GM21381 (cell line): ENCODE measurements around the gene TGFBRAP1.
"Not testable (repeated sequence)": the region's sequence is repeated elsewhere in the genome, so short reads cannot be mapped to it uniquely, and the experiment has no call there.

Experiments
- ATAC-seq: cut with Tn5 transposase; IDR thresholded peaks from one replicate; pipeline ENCODE4 v1.9.1; 2021; ENCODE audit warnings: mild to moderate bottlenecking, moderate library complexity; ENCODE audit not compliant: unreplicated experiment

Gene TGFBRAP1

DNA sequence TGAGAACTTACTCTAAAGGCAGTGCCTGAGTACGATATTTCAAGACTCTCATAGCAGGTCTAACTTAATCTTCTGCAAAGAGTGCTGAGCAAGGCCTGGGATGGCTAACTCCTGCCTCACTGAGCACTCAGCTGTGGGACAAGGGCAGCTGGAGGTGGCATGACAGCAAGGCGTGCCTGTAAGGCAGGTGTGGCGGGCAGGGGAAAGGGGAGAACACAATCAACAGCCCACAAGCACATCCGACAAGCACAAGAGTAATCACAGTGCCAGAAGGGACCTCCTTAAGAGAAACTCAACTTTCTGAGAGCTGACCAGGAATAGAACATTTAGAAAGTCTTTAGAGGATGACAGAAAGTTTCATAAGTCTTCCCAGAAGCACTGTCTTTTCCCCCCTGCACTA, 46.0 kb downstream of the TGFBRAP1 start:
- ATAC-seq, result no peak

DNA sequence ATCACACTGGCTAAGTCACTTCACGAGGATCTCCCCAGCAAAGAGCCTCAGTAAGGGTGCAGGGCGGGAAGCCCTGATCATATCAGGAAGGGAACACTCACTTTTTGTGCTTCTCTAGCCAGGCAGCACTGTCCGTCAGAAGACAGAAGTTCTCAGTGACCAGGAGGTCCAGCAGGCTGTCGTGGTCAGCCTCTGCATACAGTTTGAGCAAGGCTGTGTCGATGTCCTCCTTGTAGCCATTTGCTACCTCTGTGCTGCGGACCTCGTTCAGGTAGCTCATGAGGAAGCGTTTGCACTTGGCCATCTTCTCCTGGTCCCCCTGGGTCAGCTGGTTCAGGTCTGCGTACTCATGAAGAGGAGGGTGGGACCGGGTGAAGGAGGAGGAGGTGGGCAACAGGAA, 49.3 kb downstream of the TGFBRAP1 start:
- no peak for ATAC-seq

DNA sequence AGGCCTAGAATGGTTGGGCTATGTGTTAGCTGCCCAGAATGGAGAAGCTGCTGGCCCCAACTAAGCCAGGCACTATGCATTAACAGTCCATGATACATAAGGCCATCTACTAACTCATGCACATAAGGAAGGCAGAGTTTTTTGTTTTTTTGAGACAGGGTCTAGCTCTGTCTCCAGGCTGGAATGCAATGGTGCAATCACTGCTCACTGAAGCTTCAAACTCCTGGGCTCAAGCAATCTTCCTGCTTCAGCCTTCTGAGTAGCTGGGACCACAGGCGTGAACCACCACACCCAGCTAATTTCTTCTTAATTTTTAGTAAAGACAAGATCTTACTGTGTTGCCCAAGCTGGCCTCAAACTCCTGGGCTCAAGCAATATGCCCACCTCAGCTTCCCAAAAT, 50.4 kb downstream of the TGFBRAP1 start:
- no peak for ATAC-seq

DNA sequence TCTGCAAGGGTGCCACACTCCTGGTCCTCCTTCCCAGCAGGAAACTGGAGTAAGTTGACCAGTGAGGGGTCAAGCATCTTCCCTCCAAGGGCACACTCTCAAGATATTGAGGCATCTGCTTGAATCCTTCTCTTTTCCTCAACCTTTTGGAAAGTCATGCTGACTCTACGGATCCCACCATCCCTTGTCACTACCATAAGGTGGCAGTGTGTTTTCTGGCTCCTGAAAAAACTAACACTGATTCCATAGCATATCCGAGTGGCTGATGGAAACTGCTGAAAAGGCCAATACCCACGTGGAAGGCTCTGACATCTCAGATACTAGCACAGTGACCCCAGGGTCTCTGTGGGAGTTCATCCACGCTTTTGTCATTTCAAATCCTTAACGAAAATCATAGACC, 50.9 kb downstream of the TGFBRAP1 start:
- ATAC-seq, result no peak

DNA sequence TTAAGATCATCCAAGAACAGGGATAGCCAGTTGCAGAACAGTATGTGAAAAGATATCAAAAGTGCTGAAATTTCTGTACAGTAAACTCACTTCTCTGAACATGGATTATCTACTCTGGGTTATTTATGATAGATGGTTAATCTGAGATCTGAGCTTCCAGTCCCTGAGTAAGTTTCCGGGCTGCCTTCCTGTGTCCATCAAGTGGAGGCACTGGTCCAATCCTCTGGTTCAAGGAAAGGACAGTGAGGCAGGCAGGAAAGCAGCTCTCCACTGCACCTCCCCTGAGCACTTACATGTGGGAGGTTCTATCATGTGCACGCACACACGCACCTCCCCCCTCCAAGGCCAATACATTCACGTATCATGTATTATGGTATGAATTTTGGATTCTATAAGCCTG, 55.5 kb downstream of the TGFBRAP1 start:
- ATAC-seq, result no peak

DNA sequence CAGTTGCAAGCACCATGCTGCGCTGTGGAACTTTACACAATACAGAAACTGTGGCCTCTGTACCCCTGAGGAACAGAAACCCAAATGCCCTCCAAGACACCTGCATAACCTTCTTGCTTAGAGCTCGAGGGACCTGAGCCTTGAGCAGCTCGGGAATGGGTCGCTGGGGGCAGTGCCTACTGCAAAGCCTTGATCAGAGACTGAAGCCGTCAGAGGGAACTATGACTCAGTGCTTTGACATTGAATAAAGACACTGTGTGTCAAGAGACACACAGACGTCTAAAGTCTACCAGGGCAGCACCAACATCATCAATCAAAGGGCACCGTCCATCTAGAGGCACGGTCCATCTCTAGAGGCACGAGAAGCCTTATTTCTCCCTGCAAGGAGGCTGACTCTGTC, 57.4 kb downstream of the TGFBRAP1 start:
- no peak for ATAC-seq

DNA sequence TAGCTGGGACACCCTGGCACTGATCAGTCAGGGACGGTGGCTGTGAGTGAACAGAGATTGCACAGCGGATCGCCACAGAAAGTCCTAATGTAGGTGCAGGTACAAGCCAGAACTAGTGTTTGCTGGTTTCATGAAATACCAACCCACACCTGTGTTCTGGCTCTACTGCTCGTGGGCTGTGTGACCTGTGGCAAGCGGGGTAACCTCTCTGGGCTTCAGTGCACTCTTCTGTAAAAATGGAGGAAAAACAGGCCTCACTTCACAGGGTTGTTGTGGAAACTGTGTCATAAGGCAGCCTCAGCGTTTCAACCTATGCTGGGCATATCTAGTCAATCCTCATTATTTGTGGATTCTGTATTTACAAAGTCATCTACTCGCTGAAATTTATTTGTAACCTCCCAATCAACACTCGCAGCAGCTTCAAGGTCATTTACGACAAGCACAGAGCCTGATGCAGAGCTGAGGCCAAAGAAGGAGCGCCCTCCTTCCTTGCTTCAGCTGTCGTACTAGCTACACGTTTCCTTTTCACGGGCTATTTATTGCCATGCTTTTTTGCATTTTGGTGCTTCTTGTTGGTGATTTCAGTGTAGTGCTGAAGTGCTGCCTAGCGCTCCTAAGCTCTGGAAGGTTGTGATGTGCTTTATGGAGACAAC, 58.0 kb downstream of the TGFBRAP1 start:
- ATAC-seq, result no peak

DNA sequence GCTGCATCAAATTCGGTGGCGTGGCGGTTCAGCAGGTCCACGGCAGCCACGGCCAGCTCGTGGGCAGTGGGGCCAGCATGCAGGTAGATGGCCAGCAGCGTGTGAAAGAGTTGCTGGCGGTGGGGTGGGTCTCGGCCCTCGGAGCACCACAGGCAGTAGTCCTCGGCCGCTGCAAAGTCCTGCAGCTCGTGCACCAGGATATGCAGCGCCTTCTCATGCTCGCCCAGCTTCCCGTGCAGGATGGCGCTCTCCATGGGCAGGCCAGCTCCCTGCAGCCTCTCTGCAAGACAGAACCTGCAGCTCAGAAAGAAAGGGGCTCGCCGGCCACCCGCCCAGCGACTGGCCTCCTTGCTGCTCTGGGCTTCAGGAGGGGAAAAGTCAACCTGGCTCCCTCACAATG, 60.1 kb downstream of the TGFBRAP1 start:
- ATAC-seq, result no peak

DNA sequence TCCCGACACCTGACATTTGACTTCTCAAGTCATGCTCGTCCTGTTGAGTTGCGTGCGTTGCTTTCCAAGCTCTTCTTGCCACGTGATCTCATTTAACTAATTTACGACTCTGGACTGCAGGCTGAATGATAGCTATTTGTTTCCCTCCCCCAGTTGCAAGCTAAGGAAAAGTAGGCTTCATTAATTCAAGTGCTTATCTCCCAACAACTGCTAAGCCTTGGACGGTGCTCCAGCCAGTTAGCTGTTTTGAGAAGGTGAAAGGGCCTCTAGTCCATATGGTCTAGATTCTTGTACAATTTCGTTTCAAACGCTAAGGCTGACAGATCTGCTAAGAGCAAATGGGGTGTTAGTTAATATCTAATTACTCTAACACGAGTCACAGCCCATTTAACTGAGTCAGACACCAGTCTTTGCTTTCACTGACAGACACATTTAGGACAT, 66.9 kb downstream of the TGFBRAP1 start:
- ATAC-seq, result no peak

DNA sequence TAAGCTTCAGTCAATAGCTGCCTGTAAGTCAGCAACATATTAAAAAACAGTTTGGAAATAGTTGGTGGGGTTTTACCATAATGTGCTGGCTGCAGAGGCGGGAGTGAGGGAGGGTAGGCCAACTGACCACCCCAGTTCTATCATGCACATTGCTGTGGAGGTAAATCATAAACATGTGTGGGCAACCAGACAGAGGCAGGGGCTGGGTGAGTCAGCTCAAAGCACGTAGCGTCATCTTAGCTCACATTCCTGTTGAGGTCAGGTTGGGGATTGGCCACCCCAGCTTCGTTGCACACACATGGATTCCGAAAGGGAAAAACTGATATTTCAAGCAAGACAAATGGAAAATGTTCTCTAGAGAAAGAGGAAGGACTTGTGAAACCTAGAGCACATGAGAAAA, 68.5 kb downstream of the TGFBRAP1 start:
- no peak for ATAC-seq

DNA sequence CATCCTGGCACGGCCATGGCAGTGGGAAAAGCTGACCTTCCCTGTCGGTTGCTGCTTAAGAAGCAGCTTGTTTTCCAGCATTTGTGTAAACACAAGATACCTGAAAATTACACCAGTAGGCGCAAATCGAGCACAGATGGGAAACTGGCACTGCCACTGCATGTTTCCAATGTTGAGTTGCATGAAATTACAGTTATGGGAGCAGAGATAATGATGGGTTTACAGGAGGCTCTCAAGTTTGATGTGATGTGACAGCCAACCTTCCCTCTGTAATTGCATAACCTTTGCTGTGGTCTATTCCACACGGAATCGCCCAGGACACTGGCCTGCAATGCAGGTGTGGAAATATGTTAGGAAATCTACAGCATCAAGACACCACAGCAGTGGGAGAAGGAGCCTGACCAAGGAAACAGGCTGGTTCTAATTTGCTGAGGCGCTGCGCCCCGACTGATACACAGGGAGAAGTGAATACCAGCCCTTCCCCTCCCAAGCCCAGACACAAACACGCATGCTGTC, 70.6 kb downstream of the TGFBRAP1 start:
- ATAC-seq, result no peak

DNA sequence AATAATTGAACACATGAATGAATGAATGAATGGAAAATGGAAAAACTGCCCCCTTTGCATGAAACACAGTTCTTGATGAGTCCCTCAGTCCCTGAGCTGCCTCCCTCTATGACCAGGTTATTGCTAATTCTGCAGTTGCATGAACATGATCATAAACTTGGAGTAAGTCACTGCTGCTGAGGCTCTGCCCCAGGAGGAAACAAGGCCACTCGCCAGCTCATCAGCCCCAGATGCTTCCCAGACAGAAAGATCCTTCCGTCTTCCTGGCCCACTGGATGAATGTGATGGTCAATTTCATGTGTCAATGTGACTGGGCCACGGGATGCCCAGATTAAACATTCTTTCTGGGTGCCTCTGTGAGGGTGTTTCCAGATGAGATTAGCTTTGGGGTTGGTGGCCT, 71.6 kb downstream of the TGFBRAP1 start:
- ATAC-seq, result no peak

DNA sequence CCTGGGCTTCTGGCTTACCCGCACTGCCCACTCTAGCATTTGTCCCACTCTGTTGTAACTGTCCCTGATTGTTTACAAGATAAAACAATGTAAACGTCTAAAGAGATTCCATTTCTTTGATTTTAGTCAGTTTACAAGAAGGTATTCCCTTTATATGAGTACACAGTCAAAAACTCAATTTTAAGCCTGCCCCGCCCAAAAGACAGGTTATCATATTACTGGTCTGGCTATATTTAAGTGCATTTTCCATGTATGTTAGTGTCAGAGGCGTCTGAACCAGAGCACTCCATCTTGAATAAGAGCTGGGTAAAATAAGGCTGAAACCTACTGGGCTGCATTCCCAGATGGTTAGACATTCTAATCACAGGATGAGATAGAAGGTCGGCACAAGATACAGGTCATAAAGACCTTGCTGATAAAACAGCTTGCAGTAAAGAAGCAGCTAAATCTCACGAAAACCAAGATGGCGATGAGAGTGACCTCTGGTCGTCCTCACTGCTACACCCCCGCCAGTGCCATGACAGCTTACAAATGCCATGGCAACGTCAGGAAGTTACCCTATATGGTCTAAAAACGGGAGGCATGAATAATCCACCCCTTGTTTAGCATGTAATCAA, 73.0 kb downstream of the TGFBRAP1 start:
- ATAC-seq, result no peak

DNA sequence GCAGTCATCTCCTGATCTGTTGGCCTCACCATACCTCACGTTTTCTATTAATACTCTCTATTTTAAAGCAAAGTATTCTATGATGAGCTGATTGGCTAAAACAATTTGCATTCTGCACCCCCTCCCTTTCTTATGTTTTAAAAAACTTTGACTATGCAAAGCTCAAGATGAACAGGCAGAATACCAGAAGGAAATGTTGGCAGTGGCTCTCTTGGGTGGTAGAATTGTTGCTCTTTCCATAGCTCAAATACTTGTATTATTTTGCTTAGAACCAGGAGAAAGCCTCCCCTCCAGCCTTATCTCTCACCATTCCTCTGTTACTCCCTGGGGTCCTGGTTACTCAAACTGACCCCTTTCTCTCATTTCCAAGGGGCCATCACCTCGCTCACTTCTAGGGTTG, 73.6 kb downstream of the TGFBRAP1 start:
- ATAC-seq, result no peak

DNA sequence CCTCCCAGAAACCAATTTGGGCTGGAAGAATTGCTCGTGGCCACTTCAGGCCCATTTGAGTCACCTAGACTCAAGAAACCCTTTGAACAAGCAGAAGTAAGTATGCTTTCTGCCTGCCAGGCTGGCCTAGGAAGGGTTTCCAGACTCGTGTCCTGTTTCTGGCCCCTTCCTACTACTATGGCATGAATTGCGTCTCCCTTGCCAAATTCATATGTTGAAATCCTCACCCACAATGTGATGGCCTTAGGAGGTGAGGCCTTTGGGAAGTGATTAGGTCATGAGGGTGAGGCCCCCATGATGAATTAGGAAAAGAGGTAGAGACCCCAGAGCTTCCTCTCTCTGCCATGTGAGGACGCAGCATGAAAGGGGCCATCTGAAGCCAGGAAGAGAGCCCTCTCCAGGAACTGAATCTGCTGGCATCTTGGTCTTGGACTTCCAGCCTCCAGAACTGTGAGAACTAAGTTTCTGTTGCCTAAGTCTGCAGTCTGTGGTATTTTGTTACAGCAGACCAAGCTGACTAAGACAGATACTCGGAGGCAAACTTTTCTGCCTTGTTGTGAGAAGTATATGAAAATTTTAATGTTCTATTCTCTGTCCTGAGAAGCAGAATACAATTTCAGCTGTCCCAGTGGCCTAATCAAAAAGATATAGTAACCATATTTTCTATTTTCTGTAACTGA, 74.9 kb downstream of the TGFBRAP1 start:
- no peak for ATAC-seq

DNA sequence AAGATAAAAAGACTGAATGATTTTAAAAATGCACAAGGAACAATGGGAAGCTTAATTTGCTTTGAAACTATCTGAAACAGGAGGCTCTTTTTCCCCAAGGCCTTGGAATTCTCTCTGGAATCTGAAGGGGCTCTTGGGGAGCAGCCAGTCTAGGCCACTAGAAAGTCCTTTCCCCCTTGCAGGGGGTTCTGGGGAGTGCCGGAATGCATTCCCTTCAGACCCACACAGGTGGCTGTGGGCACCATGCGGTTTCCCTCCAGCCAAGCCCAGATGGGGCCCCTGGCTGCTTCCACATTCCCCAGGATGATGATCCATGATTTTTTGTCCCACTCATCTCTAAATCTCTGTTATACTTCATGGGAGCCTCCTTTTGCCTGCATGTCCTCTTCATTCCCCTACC, 77.3 kb downstream of the TGFBRAP1 start:
- ATAC-seq, result no peak

DNA sequence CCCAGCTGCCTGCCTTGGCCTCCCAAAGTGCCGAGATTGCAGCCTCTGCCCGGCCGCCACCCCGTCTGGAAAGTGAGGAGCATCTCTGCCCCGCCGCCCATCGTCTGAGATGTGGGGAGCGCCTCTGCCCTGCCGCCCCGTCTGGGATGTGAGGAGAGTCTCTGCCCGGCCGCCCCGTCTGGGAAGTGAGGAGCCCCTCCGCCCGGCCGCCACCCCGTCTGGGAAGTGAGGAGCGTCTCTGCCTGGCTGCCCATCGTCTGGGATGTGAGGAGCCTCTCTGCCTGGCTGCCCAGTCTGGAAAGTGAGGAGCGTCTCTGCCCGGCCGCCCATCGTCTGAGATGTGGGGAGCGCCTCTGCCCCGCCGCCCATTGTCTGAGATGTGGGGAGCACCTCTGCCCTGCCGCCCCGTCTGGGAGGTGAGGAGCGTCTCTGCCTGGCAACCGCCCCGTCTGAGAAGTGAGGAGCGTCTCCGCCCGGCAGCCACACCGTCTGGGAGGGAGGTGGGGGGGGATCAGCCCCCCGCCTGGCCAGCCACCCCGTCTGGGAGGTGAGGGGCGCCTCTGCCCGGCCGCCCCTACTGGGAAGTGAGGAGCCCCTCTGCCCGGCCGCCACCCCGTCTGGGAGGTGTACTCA, 78.4 kb downstream of the TGFBRAP1 start:
- ATAC-seq, result not testable (repeated sequence)

DNA sequence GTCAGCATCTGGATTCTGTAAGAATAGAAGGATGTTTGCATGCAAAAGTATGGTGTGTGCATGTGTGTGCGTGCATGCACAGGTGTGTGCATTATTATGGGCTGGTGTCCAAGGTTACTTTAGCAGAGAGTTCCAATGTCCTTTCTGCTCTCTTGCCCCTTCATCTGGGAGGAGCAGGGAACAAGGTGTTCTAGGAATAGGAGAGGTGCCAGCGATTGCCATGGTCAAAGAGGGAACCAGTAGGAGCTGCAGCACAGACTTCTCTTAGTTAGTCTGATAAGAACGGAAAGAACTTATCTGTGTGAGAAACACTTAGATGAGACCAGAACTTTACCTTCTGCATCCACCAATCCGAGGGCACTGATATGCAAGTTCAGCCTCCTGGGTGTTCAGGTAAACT, 79.6 kb downstream of the TGFBRAP1 start:
- ATAC-seq, result no peak

DNA sequence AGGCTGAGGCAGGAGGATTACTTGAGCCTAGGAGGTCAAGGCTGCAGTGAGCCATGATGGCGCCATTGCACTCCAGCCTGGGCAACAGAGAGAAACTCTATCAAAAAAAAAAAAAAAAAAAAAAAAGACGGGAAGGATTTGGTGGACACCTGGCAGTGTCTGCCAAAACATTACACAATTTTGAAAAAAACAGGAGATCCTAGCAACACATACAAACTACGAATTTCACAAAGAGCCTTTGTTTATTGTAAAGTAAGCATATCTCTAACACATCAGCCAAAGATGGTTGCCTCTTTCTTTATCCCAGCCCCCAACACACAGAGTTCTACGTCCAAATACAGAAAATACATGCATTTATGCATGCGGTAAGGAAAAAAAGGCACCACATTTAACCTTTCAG, 80.4 kb downstream of the TGFBRAP1 start:
- no peak for ATAC-seq

DNA sequence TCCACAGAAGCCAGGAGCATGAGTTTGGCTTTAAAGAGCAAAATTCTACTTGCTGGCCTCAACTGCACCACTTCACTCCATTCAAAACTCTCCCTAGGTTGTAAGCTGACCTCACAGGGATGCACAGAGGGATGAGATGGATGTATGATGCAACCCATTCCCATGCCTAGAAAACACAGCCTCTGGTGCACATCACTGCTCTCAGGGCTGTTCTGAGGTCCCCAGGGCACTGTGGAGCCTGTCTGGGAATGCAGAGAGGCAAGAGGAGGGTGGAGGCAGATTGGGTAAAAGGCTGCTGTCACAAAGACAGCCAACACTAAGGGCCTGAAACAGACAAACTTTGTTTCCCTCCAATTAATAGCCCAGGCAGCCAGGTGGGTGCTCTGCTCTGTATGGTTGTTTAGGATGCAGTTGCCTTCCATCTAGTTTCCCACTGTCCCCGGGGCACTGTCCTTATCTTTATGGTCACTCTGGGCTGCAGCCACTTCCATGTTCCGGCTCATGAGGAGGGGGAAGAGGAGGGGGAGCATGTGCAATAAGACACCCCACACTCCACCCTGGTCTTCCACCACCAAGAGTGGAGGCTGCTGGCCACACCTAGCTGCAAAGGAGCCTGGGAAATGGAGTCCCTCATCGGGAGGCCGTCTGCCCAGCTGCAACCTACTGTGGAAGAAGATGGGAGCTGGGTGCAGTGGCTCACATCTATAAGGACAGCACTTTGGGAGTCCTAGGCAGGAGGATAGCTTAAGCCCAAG, 81.0 kb downstream of the TGFBRAP1 start:
- ATAC-seq, result no peak

DNA sequence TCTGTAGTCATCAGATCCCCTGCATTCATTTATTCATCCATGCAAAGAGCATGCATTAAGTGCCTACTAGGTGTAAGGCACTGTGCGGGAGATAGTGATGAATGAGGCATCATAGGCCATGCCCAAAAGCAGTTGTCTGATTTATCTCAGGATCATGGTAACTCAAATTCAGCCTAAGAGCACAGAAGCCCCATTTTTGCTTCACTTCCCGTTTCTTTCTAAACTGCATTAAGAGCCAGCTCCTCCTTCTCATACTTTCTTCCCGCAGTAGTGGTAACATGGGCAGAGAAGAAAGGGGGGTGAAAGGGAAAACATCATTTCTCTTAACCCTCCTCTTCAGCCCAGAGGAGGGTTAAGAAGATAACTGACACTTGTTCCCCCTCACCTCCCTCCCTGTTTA, 85.1 kb downstream of the TGFBRAP1 start:
- no peak for ATAC-seq
